ENCODE results near the gene UTS2B.

- TF ChIP-seq CTCF (IDR thresholded peaks at IDR 0.05): no peak
- no peak for TF ChIP-seq POLR2A (IDR thresholded peaks at IDR 0.05)
Observed at GRCh38 chr3:191301017-191301416, 29.3 kb downstream of the UTS2B start.
